Right lobe of liver (tissue), 6 donors: ENCODE measurements around the gene MEI1. TPM values are rescaled to one million over a fixed set of nuclear protein-coding genes. Genes with fewer than 3 reads are reported as not detected.

ENCODE experiments used
- ATAC-seq, 4 donors: fragments of 200-7000 bp; cut with Tn5 transposase; one replicate each; pipeline ENCODE4 v1.9.1; 2020; ENCODE audit warnings: mild to moderate bottlenecking in 4 of 4, moderate library complexity in 4 of 4
- DNase-seq, 3 donors: peaks; one replicate each; pipeline ENCODE4 v3.0.0-alpha.2; 2020
- H3K27ac ChIP-seq, 3 donors: fragments of 200-600 bp; one replicate each; pipeline ENCODE4 v1.8.0; 2022
- H3K27me3 ChIP-seq, 2 donors: fragments of 200-600 bp; one replicate each; pipeline ENCODE4 v1.8.0; 2022
- H3K36me3 ChIP-seq, 4 donors: fragments of 200-600 bp; sonication (generic) in 1 of 4; one replicate each; pipeline versions ENCODE4 v1.5.1 to v1.8.0; 2017 to 2022; ENCODE audit warnings: control low read depth in 1 of 4
- H3K4me1 ChIP-seq, 4 donors: fragments of 200-600 bp; sonication (generic) in 1 of 4; one replicate each; pipeline versions ENCODE4 v1.5.1 to v1.8.0; 2017 to 2022; ENCODE audit warnings: control low read depth in 1 of 4
- H3K4me3 ChIP-seq, 3 donors: fragments of 200-600 bp; one replicate each; pipeline ENCODE4 v1.8.0; 2022
- H3K9me3 ChIP-seq, 4 donors: fragments of 200-600 bp; sonication (generic) in 1 of 4; one replicate each; pipeline versions ENCODE4 v1.5.1 to v1.8.0; 2017 to 2022; ENCODE audit warnings: control low read depth in 1 of 4
- POLR2A ChIP-seq: fragments of 450-650 bp; IDR thresholded peaks from one replicate; pipeline ENCODE4 v1.6.1; 2017; ENCODE audit warnings: antibody characterized with exemption, mild to moderate bottlenecking
- WGBS: methylation state at CpG from one replicate; pipeline ENCODE4 v1.1.6; 2018; ENCODE audit warnings: low coverage, low lambda C conversion rate; ENCODE audit not compliant: insufficient coverage; ENCODE audit errors: missing lambda C conversion rate; 5-methylcytosine and 5-hydroxymethylcytosine counted together
- intact Hi-C, 2 donors: fragments of 100-400 bp; cut with DNase I; formaldehyde crosslinking; loops; one replicate each; pipeline versions ENCODE4 v1.11.2 to v1.14.1; 2022
- total RNA-seq, 6 experiments: library from RNA; depleted of rRNA in 2 of 6; stranded (reverse); fragments of >200 nt in 2 of 6; fragmentation: NEBNext Ultra II Directional in 3 of 6; extraction: Animal tissue kit (Norgen Biotek cat#: 25700) in 3 of 6; gene quantifications; one replicate each; pipeline versions ENCODE4 v1.1.0 to v1.2.4, GENCODE V29; 2016 to 2023
- TF ChIP-seq, protein P1 (sequence below), 4 donors: fragments of 200-600 bp in 3 of 4; fragments of 450-650 bp in 1 of 4; IDR thresholded peaks; one replicate each; pipeline versions ENCODE4 v1.5.1 to v1.8.0; 2016 to 2022; ENCODE audit warnings: antibody characterized with exemption in 4 of 4, mild to moderate bottlenecking in 2 of 4
- donor health status: DM: no; HTN: yes; CAD: no.
- donor health status: DM: no; HTN: no; CAD: no.
- donor health status: DM: no; HTN: no; CAD: no.
- donor health status: DM: no; HTN: yes; CAD: no.
- donor health status: DM: no; HTN: yes; CAD: no.

The MEI1 gene
- total RNA-seq, 6 experiments from 2014 or later, result 0.37 to 1.0 (median 0.60) TPM

GRCh38 chr22:41826430-41827383 is 127.4 kb downstream of the MEI1 start:
- 80% methylated on average over 1 of the region's 11 CpGs for WGBS
- TF ChIP-seq, protein P1, sequence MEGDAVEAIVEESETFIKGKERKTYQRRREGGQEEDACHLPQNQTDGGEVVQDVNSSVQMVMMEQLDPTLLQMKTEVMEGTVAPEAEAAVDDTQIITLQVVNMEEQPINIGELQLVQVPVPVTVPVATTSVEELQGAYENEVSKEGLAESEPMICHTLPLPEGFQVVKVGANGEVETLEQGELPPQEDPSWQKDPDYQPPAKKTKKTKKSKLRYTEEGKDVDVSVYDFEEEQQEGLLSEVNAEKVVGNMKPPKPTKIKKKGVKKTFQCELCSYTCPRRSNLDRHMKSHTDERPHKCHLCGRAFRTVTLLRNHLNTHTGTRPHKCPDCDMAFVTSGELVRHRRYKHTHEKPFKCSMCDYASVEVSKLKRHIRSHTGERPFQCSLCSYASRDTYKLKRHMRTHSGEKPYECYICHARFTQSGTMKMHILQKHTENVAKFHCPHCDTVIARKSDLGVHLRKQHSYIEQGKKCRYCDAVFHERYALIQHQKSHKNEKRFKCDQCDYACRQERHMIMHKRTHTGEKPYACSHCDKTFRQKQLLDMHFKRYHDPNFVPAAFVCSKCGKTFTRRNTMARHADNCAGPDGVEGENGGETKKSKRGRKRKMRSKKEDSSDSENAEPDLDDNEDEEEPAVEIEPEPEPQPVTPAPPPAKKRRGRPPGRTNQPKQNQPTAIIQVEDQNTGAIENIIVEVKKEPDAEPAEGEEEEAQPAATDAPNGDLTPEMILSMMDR (IDR thresholded peaks at IDR 0.05), result no peak
- TF ChIP-seq POLR2A, result no peak
- no peak for ATAC-seq
- H3K27ac ChIP-seq, result peak overlapping the region in 1 of 3 donors; percentile 12
- H3K4me1 ChIP-seq, result no peaks in the 10 kb centered on the region
- no peak overlapping the region for H3K4me3 ChIP-seq
- intact Hi-C loops, result loop anchor here in 1 of 2 donors (5.0 kb wide), 1 partner anchor 111 kb away; no protein-coding TSS in a partner anchor
- no peak for DNase-seq
- no peaks in the 10 kb centered on the region for H3K27me3 ChIP-seq
- H3K36me3 ChIP-seq, result no peaks in the 10 kb centered on the region
- no peaks in the 10 kb centered on the region for H3K9me3 ChIP-seq

DNA sequence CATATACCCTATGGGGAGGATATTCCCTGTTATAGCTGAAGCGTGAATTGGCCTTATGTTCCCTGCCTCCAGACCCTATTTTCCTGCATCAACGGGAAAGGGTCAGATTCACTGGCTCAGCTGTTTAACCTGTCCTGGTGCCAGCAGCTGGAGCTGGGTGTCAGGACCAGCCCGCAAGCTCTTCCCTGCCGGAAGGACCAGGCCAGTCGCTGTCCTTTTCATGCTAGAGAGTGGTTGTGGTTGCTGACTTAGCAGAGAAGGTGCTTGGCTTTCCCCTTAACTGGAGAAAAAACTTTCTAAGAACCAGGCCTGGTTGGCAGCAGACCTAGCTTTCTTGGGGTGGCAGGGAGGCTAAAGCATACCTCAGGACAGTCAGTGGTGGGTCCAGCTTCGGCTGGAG is 128.4 kb downstream of the MEI1 start:
- Histone ChIP-seq H3K36me3 (no peaks in the 10 kb centered on the region), H3K4me3 (no peak overlapping the region), H3K4me1 (peaks cover 0 to 4% (median 0%) of the 10 kb centered on the region in 4 donors), H3K27ac (no peak overlapping the region), H3K9me3 (no peaks in the 10 kb centered on the region), H3K27me3 (no peaks in the 10 kb centered on the region)
- intact Hi-C loops, result loop anchor here in 1 of 2 donors (5.0 kb wide), 1 partner anchor 110 kb away; no protein-coding TSS in a partner anchor
- DNase-seq (no peak), ATAC-seq (no peak)
- 74% methylated on average over 4 of the region's 6 CpGs for WGBS
- TF ChIP-seq, protein P1 (IDR thresholded peaks at IDR 0.05), result no peak
- no peak for TF ChIP-seq POLR2A

DNA sequence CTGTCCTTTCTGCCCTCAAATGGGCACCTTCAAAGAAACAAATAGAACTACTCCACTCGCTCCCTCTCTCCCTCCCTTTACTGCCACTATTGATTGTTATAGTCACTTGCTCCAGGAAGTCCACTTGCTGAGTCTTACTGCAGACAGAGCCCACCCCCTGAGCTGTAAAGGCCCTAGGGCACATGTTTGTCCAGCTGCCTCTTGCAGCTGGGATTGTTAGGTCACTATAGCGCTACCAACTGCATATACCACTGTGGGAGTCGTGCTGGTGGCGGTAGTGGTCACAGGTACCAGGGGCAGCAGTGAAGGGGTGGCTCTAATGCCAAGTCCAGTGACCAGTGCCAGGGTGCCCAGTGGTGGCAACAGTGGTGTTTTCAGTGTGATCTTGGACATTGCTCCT is 129.2 kb downstream of the MEI1 start:
- intact Hi-C loops, result loop anchor here in 1 of 2 donors (5.0 kb wide), 1 partner anchor 109 kb away; no protein-coding TSS in a partner anchor
- TF ChIP-seq POLR2A, result no peak
- TF ChIP-seq, protein P1 (IDR thresholded peaks at IDR 0.05), result no peak
- Histone ChIP-seq H3K27me3 (no peaks in the 10 kb centered on the region), H3K27ac (no peak overlapping the region), H3K4me1 (peaks cover 0 to 4% (median 0%) of the 10 kb centered on the region in 4 donors), H3K9me3 (no peaks in the 10 kb centered on the region), H3K4me3 (no peak overlapping the region), H3K36me3 (no peaks in the 10 kb centered on the region)
- DNase-seq (peak in 1 of 3 donors; percentile 18), ATAC-seq (no peak)
- WGBS, result 86% methylated on average over 2 of the region's 4 CpGs

DNA sequence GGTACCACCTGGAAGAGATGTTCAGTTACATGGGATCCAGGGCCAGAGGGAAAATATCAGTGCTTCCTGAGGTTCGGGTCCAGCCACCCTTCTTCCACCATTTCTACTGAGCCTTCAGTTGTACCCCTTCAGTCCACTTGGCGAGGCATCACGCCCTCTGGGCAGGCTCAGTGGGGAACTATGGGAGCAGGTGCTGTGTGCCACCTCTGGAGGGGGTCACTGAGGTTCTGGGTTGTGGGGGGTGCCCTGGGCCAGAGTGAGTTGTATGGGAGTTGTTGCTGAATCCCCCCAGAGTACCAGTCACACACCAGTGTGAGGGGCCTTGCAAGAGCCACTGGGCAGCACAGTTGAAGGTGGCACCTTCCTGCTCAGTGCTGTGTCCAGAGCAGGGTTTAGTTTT is 130.9 kb downstream of the MEI1 start:
- Histone ChIP-seq H3K9me3 (no peaks in the 10 kb centered on the region), H3K4me1 (peaks cover 0 to 12% (median 0%) of the 10 kb centered on the region in 4 donors), H3K36me3 (no peaks in the 10 kb centered on the region), H3K4me3 (no peak overlapping the region), H3K27me3 (no peaks in the 10 kb centered on the region), H3K27ac (no peak overlapping the region)
- ATAC-seq (no peak), DNase-seq (no peak)
- 90% methylated on average over 2 of the region's 3 CpGs for WGBS
- TF ChIP-seq, protein P1 (IDR thresholded peaks at IDR 0.05), result no peak
- no peak for TF ChIP-seq POLR2A
- intact Hi-C loops, result no loop called here
